Stimulated activated CD8-positive, alpha-beta memory T cell treated with anti-CD3 and anti-CD28 coated beads, Interleukin-12 subunit alpha, Interleukin-12 subunit beta, amount 100 ng/mL, for 1 hour (primary cell): ENCODE results near the gene ABHD12B.
"Not testable (repeated sequence)": the region's sequence is repeated elsewhere in the genome, so short reads cannot be mapped to it uniquely, and the experiment has no call there.

Source experiments
- DNase-seq: peaks from one replicate; pipeline ENCODE4 v3.0.0-alpha.2; 2020; ENCODE audit warnings: low read depth

The ABHD12B gene

DNA sequence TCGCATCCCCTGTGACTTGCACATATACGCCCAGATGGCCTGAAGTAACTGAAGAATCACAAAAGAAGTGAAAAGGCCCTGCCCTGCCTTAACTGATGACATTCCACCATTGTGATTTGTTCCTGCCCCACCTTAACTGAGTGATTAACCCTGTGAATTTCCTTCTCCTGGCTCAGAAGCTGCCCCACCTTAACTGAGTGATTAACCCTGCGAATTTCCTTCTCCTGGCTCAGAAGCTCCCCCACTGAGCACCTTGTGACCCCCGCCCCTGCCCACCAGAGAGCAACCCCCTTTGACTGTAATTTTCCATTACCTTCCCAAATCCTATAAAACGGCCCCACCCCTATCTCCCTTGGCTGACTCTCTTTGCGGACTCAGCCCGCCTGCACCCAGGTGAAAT, 24.6 kb downstream of the ABHD12B start:
- DNase-seq: not testable (repeated sequence)

GRCh38 chr14:50897005-50897404, 25.2 kb downstream of the ABHD12B start:
- DNase-seq: not testable (repeated sequence)

- DNase-seq: no peak
These were observed 25.9 kb downstream of the ABHD12B start for GRCh38 chr14:50897658-50898175.

- DNase-seq: no peak
These were observed 29.5 kb downstream of the ABHD12B start for GRCh38 chr14:50901361-50901760.

DNA sequence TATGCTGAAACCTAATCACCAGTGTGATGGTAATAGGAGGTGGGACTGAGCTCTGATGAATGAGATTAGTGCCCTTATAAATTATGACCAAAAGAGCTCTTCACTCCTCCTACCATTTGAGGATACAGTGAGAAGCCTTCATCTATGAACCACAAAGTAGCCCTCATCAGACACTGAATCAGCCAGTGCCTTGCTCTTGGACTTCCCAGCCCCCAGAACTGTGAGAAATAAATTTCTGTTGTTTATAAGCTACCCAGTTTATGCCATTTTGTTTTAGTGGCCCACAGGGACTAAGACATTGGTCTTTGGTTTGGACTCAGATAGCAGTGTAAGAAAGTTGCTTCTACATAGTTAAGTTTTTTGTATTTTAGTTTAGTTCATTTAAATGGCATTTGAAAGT, 32.9 kb downstream of the ABHD12B start:
- DNase-seq: no peak

- no peak for DNase-seq
These were observed 34.6 kb downstream of the ABHD12B start for GRCh38 chr14:50906326-50907065.

DNA sequence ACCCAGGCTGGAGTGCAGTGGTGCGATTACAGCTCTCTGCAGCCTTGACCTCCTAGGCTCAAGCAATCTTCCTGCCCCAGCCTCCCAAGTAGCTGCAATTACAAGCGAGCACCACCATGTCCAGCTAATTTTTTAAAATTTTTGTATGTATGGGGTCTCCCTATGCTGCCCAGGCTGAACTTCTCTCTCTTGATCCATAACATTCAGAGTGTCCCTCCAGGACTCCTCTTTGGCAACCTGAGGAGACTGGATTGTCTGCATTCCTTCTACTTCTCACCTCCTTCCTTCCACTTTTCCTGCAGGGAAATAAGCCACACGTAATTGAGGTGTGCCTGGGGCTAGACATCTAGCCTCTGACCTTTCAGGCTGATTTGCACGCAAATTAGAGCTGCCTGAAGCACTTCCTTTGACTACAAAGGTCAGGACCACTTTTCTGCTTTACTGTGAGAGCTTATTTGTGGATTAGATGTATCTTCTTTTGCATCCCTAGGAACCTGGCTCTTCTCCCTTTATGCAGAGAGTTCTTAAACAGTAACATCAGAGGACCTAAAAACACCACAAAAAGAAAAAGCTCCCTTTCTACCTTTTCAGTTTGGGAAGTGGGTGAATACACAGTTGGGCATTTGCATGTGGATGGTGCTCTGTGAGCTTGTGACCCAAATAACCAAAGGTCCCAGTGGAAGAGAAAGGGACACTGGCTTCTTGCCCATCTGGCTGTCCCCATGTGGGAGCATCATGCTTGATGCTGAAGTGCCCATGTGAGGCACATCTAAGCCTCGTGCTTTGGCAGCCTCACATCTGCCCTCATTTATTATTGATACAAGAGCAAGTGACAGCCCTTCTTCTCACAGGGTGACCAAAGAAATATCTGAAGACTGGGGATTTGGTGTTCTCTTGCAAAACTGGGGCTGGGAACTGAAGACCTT, 38.9 kb downstream of the ABHD12B start:
- DNase-seq: no peak

DNA sequence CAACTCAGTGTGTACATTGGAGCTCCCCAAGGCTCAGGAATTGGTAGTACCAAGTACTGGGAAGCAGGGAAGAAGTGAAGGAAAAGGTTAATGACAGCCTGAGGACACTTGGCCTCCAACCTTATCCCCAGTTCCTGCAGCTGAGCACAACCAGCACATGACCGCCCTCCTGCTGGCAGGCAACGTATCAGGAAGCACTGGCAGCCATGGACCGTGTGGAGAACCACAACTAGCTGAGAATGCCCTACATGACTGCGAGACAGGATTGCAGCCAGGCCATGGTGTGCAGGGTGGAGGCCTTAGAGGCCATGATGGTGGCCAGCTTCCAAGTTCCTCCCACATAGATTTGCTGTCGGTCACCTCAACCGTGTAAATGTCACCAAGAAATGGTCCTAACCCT, 45.6 kb downstream of the ABHD12B start:
- no peak for DNase-seq

- not testable (repeated sequence) for DNase-seq
These were observed 47.7 kb downstream of the ABHD12B start for GRCh38 chr14:50919524-50919923.

DNA sequence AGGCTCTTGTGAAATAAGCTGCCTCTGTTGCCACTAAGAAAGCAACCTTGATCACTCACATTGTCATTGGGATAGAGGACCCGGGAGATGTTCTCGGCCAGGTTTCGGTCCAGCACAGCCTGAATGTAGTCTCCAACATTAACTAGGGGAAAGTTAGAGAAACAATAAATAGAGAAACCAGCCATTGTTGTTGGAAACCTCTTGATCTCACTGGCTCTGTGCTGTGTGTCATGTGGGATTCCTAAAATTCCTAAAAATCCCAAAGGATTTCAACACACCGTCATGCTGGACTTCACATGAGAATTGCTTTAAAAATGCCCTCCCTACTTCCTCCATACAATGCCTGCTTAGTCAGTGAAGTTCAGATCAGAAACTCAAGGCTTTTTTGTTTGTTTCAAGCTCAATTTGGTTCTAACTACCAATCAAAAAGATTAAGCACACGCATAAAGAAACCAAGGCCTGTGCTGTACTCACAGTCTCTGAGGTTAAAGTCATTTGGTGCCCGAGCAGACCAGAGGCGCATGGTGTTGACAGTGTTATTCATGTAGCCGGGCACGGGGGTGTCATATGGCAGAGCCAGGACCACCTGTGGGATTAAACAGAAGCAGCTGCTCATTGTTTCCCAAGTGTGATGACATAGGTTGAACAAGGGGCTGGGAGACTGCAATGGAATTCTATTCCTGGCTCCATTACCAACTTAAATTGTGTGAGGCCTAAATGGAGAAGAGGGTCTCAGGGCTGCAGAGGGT, 48.8 kb downstream of the ABHD12B start:
- no peak for DNase-seq

DNA sequence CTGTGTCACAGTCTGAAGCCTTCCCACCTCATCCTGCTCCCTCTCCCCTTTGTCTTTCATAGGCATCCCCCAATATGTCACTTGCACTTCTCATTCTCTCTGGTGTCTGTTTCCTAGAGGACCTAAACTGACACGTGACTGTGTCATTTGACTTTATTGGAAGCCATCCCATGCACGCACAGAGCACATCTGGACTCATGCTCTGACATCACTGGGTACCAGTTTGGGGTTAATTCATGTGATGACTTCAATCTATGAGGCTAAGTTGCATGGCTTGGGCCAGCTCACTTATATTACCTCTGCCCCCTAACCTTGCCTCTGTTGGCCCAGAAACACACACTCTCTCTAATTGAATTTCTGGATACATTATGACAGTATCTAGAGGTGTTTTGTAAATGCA, 51.0 kb downstream of the ABHD12B start:
- no peak for DNase-seq

DNA sequence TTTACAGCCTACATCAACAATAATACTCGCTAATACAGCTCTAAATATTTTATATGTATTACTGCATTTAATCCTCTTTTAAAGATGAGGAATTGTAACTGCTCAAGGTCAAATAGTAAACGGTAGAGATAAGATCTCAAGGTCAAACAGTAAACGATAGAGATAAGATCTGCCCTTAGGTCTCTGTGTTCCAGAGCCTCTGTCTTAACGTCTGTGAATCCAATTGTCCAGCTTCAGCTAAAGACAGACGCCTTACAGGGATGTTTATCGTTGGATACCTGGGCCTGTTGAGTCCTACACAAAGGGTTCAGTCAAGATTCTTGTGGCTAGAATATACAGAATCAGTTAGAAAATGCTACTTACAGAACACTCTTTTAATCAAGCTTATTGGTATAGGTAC, 52.4 kb downstream of the ABHD12B start:
- DNase-seq: no peak

DNA sequence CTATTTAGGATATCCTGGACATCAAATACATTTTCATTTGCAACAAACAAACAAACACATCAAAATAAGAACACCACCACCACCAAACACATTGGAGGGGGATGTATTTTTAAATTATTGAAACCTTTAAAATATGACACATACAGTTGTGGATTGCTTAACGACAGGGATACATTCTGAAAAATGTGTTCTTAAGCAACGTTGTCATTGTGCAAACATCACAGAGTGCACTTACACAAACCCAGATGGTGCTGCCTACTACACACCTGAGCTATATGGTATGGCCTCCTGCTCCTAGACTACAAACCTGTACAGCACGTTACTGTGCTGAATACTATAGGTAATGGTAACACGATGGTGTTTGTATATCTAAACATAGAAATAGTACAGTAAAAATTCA, 53.0 kb downstream of the ABHD12B start:
- no peak for DNase-seq

DNA sequence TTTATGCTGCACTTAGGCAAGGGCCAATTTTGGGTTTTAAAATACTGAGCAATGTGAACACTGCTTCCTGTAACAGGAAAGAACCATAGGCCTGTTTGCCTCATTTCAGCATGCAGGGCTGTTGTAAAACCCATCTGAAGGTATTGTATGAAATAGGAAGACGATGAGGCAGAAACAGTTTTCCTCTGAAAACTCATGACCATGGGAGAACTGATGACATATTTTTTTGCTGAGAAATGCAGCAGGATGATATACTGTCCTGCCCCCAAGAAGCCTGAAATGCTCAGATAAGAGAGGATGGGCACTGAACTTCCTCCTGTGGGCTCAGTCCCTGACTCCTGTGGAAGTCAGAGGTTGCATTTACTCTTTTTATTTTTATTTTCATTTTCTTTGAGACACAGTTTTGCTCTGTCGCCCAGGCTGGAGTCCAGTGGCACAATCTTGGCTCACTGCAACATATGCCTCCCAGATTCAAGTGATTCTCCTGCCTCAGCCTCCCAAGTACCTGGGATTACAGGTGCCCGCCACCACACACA, 55.1 kb downstream of the ABHD12B start:
- no peak for DNase-seq

GRCh38 chr14:50928002-50928635, 56.3 kb downstream of the ABHD12B start:
- no peak for DNase-seq

GRCh38 chr14:50929506-50929905, 57.7 kb downstream of the ABHD12B start:
- no peak for DNase-seq

- DNase-seq: no peak
These were observed 59.7 kb downstream of the ABHD12B start for GRCh38 chr14:50931559-50931958.

- no peak for DNase-seq
These were observed 60.3 kb downstream of the ABHD12B start for GRCh38 chr14:50932156-50932555.

DNA sequence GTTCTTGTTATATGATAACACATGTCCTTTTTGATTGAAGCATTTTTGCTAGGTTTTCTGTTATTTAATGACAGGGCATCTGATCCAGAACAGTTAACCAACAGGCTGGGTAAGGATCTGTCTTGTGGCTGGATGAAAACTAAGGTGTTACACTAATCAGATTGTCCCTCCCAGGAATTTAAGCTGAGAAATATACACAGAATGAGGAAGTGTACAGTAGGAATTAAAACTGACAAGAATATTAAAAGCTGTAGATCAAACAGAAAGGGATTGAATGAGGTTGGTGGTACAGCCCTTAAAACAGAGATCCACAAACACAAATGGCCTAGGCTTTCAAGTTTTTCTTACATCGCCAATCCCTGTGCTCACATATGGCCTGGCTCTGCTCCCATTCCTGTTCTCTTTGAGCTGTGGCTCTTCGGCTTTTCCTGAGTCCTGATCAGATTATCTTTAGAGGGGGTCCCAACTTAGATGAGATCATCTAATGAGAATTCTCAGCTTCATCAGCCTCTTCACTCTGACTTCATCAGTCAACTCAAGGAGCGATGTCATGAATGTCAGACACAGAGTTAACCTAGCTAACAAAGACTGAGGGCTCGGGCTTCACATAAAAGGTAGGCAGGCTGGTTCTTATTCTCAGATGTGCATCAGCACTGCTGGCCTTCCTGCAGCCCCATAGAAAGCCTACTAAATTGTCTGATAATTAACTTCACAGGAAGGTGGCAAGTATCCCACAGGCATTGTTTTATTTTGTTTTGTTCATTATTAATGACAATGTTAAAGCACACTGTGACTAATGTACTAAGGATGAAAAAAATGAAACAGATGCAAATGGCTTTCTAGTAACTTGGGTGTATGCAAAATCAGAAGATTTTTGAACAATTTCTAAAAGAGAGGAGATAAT, 61.0 kb downstream of the ABHD12B start:
- no peak for DNase-seq
